GM12892 (cell line): ENCODE data around the gene PRKAR1B.

ENCODE experiments used
- POLR2A ChIP-seq: IDR thresholded peaks from 2 replicates; pipeline ENCODE4 v1.6.1; 2011; ENCODE audit warnings: low read depth, low read length, control low read depth
- TAF1 ChIP-seq: IDR thresholded peaks from 2 replicates; pipeline ENCODE4 v1.6.1; 2011; ENCODE audit warnings: low read depth, mild to moderate bottlenecking, control low read depth, low read length, borderline replicate concordance

DNA sequence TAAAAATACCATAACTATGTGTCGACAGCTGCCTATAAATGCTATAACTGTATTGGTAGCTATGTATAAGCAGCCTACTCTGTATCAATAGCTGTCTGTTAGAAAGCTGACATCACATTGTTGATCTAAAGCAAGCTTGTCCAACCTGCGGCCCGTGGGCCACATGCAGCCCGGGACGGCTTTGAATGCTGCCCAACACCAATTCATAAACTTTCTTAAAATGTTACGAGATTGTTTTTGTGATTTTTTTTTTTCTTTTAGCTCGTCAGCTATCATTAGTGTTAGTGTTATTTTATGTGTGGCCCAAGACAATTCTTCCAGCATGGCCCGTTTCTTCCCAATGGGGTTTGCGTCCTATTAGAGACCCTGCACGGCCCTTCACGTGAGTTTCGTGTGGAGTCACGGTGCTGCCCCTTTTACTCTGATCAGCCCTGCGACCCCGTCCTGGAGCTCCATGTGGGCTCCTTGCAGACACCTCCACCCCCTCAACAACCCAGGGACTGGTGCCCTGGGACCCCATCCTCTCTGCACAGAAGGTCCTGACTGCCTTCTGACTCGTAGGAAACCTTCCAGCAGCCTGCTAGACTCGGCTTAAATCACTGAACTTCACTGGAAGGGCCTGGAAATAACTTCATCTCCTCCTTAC, 4.5 kb upstream of the PRKAR1B start:
- TF ChIP-seq TAF1 (no peak), POLR2A (no peak)
